A172 (cell line): ENCODE results near the gene SMOC2. TPM values are rescaled to one million over a fixed set of nuclear protein-coding genes. Genes with fewer than 3 reads are reported as not detected.

Source experiments
- DNase-seq: peaks from one replicate; pipeline ENCODE4 v3.0.0-alpha.2; 2015; ENCODE audit warnings: low spot score
- total RNA-seq: library from RNA; depleted of rRNA; stranded (reverse); fragments of >200 nt; shearing (Covaris generic); gene quantifications from 2 replicates; pipeline ENCODE4 v1.2.3, GENCODE V29; 2014

The SMOC2 gene
- total RNA-seq, 1 experiment from 2014 or later: not detected

DNA sequence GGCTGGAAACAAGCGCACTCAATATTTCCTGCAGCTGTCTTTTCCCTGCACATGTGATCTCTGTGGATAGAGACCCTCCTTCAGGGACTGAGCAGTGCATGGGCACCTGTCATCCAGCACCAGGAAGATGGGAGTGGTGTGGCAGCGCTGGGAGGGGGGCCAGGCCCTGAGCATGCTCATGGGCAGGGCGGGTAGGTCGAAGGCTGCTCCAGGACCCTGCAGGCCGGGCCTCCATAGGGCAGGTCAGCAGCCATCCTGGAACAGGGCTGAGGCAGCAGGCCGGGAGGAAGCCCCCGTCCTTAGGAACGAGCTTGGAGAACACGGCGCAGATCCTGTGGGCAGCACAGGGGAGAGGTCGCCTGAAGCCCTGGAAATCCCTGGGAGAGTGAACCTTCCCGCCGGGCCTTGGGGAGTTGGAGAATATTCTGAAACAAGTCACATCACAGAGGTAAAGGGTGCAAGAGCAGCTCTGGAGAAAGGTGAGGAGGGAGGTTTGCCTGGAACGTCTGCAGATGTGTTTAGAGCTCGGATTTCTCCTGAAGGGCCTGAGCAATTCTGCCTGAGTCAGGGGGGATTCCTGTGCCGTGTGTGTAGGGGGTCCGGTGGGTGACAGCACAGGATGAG, 133.2 kb downstream of the SMOC2 start:
- no peak for DNase-seq

DNA sequence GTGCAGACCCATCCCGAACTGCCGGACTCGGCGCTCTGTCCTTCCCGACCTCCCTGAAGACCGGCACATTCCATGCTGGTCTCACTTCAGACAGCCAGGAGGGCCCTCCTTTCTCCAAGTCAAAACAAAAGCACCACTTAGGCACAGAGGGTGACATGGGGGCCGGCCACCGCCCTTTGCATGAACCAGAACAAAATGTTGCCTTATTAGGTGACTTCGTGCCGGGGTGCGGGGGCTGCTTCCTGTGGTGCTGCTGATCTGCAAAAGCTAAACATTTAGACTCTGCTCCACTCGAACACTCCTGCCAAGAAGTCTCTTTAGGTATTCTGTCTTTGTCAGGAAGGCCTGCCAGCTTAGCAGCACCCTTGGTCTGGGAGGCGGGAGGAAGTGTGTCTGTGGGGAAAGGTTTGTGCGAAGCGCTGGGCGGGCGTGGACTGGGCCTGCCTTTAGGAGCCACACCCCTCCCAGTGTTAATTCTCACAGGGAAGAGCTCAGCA, 133.8 kb downstream of the SMOC2 start:
- DNase-seq: no peak

DNA sequence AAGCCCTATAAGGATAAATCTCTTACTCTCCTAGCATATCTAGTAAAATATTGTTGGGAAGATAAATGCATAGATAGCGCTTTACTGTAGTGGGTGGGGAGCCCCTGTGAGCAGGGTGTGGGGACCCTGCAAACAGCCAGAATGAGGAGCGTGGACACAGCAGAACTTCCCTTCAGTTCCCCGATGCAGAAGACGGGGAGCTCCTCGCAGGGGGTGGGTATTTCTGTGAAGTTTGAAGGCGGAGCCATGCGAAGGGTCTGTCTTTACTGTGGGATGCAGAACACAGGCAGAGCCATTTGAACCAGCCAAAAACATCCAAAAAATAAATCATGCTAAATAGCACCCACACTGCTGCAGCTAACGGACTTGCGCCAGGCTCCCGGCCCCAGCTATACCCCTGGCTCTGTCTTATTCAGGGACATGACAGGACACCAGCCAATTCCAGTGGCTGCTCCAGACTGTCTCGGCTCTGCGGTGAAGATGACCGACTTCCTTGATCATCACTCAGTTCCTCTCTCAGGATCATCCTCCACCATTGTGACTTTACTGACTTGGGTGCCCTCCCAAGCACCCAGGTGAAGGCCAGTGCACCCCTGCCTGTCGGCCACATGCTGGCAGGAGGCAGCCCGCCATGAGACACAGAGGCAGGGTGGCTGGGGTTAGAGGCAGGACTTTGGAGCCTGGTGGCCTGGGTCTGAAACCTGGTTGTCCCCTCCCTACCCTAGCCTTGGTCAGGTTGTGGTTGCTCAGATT, 134.5 kb downstream of the SMOC2 start:
- no peak for DNase-seq

DNA sequence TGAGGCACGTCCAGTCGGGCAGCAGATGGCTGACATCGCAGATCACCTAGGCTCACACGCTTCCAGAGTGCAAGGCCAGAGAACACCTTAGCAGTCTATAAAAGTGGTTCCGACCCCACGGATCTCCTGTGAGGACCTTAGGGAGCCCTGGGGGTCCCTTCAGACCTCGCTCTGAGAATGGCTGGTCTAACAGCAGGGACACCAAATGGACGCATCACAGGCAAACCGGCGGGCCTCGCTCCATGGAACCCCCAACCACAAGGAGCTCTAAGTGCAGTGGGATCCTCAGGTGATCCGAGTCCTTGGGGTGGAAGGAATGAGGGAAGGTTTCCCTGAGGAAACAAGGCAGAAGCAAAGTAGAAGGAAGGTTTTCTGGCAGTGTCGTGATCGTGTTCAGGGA, 135.4 kb downstream of the SMOC2 start:
- DNase-seq: no peak

DNA sequence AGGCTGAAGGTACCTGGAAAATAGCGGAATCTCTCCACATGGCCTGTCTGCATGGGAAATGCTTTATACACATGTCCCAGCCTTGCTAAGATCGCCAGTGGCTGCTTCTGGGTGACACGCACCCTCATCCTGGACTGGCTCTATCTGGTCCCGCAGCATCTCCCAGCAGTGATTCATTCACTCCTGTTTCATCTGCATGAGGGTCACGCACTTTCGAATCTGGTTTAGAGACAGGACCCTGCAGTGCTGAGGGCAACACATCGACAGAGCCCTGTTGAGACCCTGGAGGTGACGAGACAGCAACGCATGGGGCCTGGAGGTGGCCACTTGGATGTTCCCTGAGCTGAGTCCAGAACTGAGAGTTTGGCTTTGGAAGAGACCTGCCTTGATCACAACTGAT, 136.5 kb downstream of the SMOC2 start:
- DNase-seq: no peak

DNA sequence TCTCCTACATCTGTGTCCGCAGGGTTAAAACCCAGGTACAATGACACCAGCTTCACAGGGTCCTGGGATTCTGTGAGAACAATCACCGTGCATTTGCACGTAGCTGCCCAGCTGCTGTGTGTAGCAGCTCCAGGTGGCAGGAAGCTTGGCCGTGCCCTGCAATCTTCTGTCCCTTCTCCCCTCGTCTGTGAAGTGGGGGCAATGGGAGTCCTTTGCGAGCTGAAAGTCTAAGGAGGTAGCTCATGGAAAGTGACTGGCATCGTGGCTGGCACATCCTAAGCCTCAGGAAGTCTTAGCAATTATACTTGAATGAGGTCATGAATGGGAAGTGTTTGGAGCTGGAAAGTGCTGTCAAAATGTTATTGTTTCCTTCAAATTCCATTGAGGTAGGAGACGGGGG, 137.1 kb downstream of the SMOC2 start:
- DNase-seq: no peak

DNA sequence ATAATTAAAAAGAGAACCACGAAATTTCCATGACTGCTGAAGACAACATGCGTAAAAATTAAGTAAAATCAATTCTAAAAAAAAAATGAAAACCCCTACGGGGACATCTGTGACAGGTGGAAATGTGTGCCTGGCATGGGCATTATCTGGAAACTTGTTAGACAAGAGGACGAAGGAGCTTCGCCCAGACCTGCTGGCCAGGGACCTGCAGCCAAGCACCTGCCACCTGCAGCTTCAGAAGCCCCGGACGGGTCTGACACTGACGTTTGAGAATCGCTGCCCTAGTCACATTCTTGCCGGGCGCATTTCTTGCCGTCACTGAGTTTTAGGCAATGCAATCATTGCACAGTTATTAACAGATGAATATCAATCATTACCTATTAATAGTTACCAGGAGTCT, 140.3 kb downstream of the SMOC2 start:
- no peak for DNase-seq

DNA sequence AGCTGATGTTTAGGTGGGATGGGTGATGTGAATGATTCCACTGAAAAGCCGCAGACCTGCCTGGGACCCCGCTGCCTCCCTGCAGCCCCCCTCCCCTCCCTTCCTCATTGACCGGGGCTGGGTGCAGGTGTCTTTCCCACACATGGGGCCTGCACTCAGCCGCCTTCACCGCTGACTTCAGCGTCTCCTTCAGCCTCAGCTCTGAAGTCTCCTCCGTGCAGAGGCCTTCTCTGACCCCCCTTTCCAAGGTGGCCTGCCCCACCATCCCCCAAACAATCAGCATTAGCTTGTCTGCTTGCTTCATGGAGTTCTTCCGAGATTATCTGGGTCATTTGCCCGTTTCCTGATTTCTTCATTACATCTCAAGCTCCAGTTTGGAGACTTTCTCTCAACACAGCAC, 140.7 kb downstream of the SMOC2 start:
- no peak for DNase-seq

DNA sequence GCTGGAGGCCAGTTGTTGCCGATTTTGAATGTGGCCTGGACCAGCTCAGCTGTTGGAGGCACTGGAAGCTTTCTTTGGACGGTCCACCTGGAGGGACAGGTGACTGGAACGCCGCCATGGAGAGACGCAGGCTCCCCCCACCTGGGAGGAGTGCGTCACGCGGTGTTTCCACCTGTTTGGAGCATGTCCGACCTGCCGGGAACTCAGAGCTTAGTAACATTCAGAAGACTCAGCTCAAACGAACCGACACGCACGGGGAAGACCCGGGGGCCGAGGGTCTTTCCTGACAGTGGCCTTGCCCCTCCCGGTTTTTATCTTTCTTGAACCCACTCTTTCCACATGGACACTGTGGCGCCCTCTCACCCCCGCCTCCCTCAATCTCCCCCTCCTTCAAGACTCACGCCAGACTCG, 141.6 kb downstream of the SMOC2 start:
- DNase-seq: no peak

DNA sequence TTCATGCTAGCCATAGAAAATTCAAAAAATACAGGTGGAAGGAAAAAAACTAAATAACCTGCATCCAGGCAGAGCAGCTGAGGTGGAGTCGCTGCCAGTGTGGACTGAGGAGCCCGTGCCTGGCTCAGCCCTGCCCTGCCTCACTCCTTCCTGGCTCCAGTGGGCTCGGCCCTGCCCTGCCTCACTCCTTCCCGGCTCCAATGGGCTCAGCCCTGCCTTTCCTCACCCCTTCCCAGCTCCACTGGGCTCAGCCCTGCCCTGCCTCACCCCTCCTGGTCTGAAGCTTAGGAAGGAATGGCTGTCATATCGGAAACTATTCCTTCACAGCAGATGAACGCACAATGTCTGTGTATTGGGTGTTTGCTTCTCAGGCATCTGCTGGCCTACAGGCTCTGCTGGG, 142.1 kb downstream of the SMOC2 start:
- DNase-seq: no peak

DNA sequence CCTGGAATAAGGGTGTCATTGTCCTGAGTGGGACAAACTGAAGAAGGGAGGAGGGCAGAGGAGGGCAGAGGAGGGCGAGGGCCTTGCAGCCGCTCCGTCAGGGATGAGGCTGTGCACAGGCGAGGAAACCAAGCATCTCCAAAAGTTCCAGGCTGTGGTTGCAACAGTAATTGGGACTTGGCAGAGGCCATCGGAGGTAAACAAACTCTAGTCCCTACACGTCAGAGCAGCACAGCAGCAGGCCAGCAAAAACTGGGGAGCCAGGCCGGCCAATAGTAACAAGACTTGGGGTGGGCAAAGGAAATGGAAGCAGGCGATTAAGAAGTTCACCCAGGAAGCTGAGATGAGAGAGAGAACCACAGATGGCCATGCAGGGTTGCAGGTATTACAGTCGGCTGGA, 142.8 kb downstream of the SMOC2 start:
- DNase-seq: no peak

DNA sequence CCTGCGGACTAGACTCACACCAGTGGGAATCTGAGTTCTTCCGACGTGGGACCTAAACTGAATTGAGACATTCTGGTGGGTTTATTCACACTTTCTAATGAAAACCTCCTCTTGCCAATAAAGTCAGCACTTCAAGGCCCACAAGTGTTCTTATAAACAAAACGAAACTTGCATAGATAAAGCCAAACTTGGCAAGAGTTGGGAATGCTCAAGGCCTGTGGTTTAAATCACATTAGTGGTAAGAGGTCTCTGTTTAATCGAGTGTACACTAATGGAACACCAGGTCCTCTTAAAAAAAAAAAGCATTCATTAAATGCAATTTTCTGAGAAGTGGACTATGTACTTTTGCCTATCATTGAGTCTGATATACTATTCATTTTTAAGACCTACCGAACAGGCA, 143.3 kb downstream of the SMOC2 start:
- no peak for DNase-seq

DNA sequence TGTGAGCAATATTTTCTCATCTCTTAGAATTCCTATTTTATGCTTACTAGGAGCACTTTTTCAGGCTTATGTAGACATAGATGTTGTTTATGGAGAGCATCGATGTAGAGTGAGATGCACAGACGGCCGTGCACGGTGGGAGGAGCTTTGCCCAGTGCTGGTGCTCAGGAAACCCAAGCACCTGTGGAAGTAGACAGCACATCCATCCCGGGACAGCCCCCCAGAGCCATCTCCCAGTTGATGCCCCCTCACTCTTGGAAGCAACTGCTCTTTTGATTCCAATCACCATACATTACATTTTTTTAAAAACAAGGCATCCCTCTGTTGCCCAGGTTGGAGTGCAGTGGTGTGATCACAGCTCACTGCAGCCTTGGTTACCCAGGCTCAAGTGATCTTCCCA, 143.7 kb downstream of the SMOC2 start:
- no peak for DNase-seq

DNA sequence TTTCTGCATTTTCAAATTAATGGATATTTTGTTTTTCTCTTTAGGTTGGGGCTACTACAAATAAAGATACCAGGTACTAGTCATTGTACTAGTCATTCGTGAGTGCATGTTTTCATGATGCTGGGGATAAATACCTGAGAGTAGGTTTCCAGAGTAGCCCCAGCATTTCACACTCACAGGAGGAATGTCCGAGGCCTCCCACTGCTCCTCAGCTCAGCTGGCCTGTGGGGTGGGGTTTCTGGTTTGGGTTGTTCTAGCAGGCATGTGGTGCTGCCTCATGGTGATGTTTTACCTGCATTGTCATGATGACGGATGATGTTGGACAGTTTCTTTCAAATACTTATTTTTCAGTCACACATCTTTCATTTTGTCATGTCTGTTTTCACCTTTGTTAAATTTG, 144.5 kb downstream of the SMOC2 start:
- DNase-seq: no peak

DNA sequence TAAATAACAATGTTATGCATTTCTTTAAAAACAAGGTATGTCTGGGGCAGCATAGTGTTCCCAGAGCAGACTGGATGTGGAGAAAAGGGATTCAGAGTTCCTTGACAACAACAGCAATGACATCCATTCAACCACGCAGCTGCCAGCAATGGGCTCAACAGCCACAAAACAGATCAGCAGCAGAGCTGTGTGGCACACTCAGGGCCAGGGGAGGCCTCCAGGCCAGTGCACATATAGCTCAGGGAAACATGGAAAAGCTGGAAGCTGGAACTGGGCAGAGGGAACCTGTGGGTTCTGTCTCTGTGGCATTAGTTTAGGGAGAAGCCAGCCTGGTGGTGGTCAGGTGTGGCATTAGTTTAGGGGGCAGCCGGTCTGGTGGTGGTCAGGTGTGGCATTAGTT, 148.3 kb downstream of the SMOC2 start:
- DNase-seq: no peak

DNA sequence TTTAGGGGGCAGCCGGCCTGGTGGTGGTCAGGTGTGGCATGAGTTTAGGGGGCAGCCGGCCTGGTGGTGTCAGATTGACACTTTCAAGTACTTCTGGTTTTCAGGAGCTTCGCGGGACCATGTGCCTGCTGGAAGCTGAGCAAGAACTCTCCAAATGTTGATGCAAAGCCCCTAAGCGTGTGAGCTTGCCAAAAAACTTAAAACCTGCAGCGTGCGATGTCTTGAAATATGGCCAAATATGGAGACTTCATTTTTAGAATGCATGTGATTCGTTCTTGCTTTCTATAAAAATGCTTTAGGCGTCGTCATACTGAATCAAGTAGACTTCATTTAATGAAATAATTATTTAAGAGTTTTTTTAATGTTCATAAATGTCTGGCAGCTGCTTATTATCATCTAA, 149.4 kb downstream of the SMOC2 start:
- DNase-seq: no peak

DNA sequence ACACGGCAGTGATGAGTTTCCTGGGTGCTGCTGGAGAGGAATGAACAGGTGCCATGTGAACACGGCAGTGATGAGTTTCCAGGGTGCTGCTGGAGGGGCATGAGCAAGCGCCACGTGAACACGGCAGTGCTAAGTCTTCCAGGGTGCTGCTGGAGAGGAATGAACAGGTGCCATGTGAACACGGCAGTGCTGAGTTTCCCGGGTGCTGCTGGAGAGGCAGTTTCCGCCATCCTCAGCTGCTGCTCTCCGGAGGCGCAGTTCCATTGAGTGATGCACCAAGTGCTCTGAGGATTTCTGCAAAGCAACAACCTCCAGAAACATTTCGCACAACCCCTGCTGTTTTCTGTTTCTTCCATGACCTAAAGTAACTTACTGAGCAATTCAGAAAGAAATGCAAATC, 155.4 kb downstream of the SMOC2 start:
- DNase-seq: no peak

DNA sequence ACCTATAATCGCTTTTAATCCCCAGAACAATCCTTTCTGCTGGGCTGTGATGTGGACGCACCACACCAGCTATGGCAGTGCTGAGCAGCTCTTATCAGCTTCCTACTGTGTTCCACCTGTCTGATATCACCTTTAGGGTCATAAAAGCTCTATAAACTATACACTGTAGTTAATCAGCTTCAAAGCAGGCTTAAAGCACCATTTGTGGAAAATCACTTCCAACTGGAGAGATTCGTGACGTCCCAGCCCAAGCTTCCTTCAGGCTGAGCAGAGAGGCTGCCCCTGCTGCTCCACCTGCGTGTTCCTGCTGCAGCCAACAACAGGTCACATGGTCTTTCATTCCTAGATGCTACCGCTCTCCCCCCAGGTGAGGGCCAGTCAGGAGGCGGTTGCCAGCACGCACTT, 156.5 kb downstream of the SMOC2 start:
- DNase-seq: no peak

DNA sequence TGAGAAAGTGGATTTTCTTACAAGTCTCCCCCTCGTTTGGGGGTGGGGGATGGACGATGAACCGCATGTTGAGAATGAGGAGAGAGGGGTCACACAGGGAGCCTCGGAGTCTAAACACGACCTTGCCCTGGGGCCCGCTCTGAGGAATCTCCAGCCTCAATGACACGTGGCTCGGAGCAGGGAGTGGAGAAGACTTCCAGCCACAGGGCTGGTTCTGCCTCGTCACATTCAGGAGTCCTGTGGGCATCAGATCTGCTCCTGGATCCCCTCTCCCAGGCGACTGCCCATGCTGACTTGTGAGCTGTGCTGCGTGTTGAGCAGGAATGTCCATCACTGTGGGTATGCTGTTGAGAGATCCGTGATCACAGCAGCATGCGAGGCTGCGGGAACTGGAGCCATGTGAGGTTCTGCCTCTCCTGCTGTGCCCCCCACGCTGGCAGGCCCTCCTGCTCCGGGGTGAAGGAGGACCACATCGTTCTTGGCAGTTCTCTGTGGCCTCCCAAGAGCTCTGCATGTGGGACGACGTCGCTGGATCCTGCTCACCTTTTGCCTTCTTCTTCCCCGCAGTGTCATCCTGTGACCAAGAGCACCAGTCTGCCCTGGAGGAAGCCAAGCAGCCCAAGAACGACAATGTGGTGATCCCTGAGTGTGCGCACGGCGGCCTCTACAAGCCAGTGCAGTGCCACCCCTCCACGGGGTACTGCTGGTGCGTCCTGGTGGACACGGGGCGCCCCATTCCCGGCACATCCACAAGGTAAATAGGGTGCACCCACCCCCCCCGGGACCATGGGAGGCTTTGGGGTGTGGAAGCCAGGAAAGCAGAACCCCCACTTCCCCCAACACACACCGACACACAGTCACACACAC, 157.5 kb downstream of the SMOC2 start:
- DNase-seq: no peak

DNA sequence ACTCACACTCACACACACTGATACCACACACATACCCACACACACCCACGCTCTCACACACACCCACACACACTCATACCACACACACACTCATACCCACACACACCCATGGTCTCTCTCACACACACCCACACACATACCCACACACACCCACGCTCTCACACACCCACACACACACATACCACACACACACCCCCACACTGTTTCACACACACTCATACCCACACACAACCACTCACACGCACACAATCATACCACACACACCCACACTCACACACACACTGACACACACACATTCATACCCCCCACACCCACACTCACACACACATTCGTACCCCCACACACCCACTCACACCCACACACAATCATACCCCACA, 158.1 kb downstream of the SMOC2 start:
- no peak for DNase-seq

DNA sequence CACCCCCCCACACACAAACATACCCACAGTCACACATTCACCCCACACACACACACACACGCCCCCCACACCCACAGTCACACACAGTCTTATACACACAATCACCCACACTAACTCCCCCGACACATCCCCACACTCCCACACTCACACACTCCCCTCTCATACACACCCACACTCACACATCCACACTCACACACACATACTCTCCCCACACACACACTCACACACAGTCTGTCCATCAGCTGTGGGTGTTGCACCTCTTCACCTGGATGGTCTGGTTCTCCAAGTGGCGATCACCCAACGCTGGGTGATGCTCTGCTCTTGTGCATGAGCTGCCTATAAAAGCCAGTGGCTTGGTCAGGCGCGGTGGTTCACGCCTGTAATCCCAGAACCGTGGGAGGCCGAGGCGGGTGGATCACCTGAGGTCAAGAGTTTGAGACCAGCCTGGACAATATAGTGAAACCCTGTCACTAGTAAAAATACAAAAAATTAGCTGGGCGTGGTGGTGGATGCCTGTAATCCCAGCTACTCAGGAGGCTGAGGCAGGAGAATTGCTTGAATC, 158.9 kb downstream of the SMOC2 start:
- DNase-seq: no peak

DNA sequence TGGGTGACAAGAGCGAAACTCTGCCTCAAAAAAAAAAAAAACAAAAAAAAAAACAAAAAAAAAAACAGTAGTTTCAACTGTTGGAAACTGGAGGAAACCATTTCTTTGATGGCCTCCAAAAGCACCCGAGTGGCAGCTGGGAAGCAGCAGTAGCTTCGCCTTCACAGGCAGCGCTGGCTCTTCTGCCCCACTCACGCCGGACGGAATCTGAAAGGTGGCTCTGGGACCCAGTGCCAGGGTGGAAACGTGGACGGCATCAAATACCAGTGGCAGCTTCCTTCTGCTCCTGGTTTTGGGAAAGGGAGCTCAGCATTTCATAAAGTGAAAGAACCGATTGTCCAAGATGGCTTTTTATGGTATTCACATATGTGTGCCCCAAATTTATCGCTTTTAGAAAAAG, 159.4 kb downstream of the SMOC2 start:
- no peak for DNase-seq
